CD4-positive, alpha-beta T cell (primary cell): Measurements from ENCODE around the gene NECAP2. TPM values are rescaled to one million over a fixed set of nuclear protein-coding genes. Genes with fewer than 3 reads are reported as not detected.
A peak's percentile ranks its signal among the peaks of the same experiment; 100 is the strongest.

ENCODE experiments used
- ATAC-seq: fragments of 200-7000 bp; cut with Tn5 transposase; one replicate; pipeline ENCODE4 v1.10.0; 2022; ENCODE audit warnings: mild to moderate bottlenecking; ENCODE audit not compliant: poor library complexity
- CTCF ChIA-PET: fragments of 350-600 bp; sonication (Branson Sonifier 250); formaldehyde crosslinking; loops from one replicate; lab custom pipeline; 2021; ENCODE audit warnings: antibody characterized with exemption, inconsistent platforms; lab: Charles Lee
- POLR2A ChIA-PET: fragments of 350-600 bp; sonication (Branson Sonifier 250); formaldehyde crosslinking; loops from one replicate; lab custom pipeline; 2021; ENCODE audit warnings: antibody characterized with exemption, inconsistent platforms; lab: Charles Lee
- DNase-seq, 14 experiments: peaks; one replicate each; pipeline ENCODE4 v3.0.0-alpha.2; 2013 to 2020; ENCODE audit warnings: mixed read lengths in 2 of 14
- H3K27ac ChIP-seq, 2 donors: one replicate each; pipeline versions ENCODE4 v1.5.1 to v1.7.0; 2013; ENCODE audit warnings: low read length in 2 of 2, low read depth in 1 of 2, mild to moderate bottlenecking in 1 of 2
- H3K27me3 ChIP-seq, 2 experiments: 1 replicate in 1 of 2; 2 replicates in 1 of 2; pipeline versions ENCODE4 v1.6.1 to v1.7.0; 2013; ENCODE audit warnings: low read length in 2 of 2, control low read depth in 1 of 2, mild to moderate bottlenecking in 1 of 2, moderate library complexity in 1 of 2; ENCODE audit not compliant: insufficient read depth in 2 of 2, control insufficient read depth in 1 of 2
- H3K36me3 ChIP-seq: one replicate; pipeline ENCODE4 v1.6.1; 2013; ENCODE audit warnings: low read length, control low read depth; ENCODE audit not compliant: insufficient read depth
- H3K4me1 ChIP-seq: one replicate; pipeline ENCODE4 v1.6.1; 2013; ENCODE audit warnings: low read length, control low read depth; ENCODE audit not compliant: insufficient read depth
- H3K4me3 ChIP-seq: one replicate; pipeline ENCODE4 v1.5.1; 2013; ENCODE audit warnings: mild to moderate bottlenecking, low read length, moderate library complexity
- H3K9me3 ChIP-seq, 2 experiments: 1 replicate in 1 of 2; 2 replicates in 1 of 2; pipeline versions ENCODE4 v1.6.1 to v1.7.0; 2013; ENCODE audit warnings: low read length in 2 of 2, mild to moderate bottlenecking in 2 of 2, control low read depth in 1 of 2, moderate library complexity in 1 of 2; ENCODE audit not compliant: control insufficient read depth in 1 of 2, insufficient read depth in 1 of 2
- H3K27ac Mint-ChIP-seq: one replicate; pipeline ENCODE4 v1.8.0; 2020; ENCODE audit warnings: mixed read lengths
- H3K27me3 Mint-ChIP-seq: one replicate; pipeline ENCODE4 v1.8.0; 2021; ENCODE audit warnings: mixed read lengths
- H3K36me3 Mint-ChIP-seq: one replicate; pipeline ENCODE4 v1.8.0; 2021; ENCODE audit warnings: low read depth, mixed read lengths
- H3K4me1 Mint-ChIP-seq: one replicate; pipeline ENCODE4 v1.8.0; 2021; ENCODE audit warnings: low read depth, mixed read lengths
- H3K4me3 Mint-ChIP-seq: one replicate; pipeline ENCODE4 v1.8.0; 2020; ENCODE audit warnings: mild to moderate bottlenecking, mixed read lengths
- H3K9me3 Mint-ChIP-seq: one replicate; pipeline ENCODE4 v1.8.0; 2020; ENCODE audit warnings: mixed read lengths
- intact Hi-C, 2 experiments: fragments of 100-400 bp; cut with DNase I in 1 of 2; cut with micrococcal nuclease in 1 of 2; formaldehyde crosslinking; loops; one replicate each; pipeline versions ENCODE4 v1.15.1 to v1.9.0; 2023 to 2025; cut with DNase I, micrococcal nuclease
- total RNA-seq, 174 experiments: library from RNA in 2 of 174; stranded (reverse) in 2 of 174; gene quantifications; one replicate each; pipeline ENCODE4 v1.2.3 and lab custom pipeline; 2021 to 2026
- TF ChIP-seq, protein P1 (sequence below): fragments of 200-600 bp; IDR thresholded peaks from one replicate; pipeline ENCODE4 v1.8.0; 2022; ENCODE audit warnings: antibody characterized with exemption, mild to moderate bottlenecking

The NECAP2 gene
- total RNA-seq, 2 experiments from 2014 or later = 65.8 to 66.0 TPM

DNA sequence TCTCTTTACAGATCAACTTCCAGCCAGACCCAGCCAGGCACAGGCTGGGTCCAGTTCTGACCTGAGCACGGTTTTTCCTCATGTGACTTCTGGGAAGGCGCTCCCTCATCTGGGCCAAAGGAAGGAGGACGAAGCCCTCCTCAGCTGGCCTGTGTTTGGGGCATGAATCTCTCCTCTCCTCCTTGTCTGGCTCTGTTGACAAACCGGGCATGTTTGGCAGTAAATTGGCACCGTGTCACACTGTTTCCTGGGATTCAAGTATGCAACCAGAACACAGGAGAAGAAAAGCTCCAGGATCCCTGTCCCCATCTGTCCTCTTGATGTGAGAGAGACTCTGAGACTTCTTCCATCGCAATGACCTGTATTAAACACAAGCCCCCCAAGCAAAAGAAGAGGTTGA, 18.3 kb downstream of the NECAP2 start:
- Mint-ChIP-seq H3K4me3 (no peak overlapping the region), H3K27ac (no peak overlapping the region), H3K27me3 (no peaks in the 10 kb centered on the region), H3K9me3 (no peaks in the 10 kb centered on the region), H3K36me3 (peaks cover 84% of the 10 kb centered on the region), H3K4me1 (peaks cover 4% of the 10 kb centered on the region)
- peaks cover 78% of the 10 kb centered on the region for H3K36me3 ChIP-seq
- ATAC-seq (no peak), DNase-seq (no peak)
- H3K4me1 ChIP-seq = no peaks in the 10 kb centered on the region
- H3K27me3 ChIP-seq = no peaks in the 10 kb centered on the region
- intact Hi-C loops = no loop called here
- no peak overlapping the region for H3K27ac ChIP-seq
- TF ChIP-seq, protein P1, sequence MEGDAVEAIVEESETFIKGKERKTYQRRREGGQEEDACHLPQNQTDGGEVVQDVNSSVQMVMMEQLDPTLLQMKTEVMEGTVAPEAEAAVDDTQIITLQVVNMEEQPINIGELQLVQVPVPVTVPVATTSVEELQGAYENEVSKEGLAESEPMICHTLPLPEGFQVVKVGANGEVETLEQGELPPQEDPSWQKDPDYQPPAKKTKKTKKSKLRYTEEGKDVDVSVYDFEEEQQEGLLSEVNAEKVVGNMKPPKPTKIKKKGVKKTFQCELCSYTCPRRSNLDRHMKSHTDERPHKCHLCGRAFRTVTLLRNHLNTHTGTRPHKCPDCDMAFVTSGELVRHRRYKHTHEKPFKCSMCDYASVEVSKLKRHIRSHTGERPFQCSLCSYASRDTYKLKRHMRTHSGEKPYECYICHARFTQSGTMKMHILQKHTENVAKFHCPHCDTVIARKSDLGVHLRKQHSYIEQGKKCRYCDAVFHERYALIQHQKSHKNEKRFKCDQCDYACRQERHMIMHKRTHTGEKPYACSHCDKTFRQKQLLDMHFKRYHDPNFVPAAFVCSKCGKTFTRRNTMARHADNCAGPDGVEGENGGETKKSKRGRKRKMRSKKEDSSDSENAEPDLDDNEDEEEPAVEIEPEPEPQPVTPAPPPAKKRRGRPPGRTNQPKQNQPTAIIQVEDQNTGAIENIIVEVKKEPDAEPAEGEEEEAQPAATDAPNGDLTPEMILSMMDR = no peak
- POLR2A ChIA-PET = interaction anchor here (0.7 kb wide), 1 partner anchor 18 kb away, joined by 4 read pairs; the partner anchor contains the start of gene NECAP2
- CTCF ChIA-PET = interaction anchor here (0.8 kb wide), 1 partner anchor 18 kb away, joined by 3 read pairs; the partner anchor contains the start of gene NECAP2
- H3K9me3 ChIP-seq = no peaks in the 10 kb centered on the region
- H3K4me3 ChIP-seq = no peak overlapping the region

DNA sequence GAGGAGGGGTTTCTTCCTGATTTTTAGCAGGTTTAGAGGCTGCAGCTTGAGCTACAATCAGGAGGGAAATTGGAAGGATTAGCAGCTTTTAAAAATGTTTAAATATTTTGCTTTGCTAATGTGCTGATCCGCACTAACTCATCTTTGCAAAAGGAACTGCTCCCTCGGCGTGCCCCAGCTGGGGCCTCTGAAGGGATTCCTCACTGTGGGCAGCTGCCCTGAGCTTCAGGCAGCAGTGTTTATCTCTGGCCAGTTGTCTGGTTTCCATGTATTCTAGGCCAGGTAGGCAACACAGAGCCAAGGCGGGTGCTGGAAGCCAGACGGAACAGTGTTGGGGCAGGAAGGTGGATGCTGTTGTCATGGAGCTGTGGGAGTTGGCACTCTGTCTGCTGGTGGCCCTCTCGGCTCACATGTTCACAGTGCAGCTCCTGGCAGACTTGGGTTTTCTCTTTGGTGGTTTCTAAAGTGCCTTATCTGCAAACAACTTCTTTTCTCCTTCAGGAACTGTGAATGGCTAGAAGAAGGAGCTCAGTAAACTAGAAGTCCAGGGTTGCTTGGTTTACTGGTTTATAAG, 18.9 kb downstream of the NECAP2 start:
- TF ChIP-seq, protein P1 = no peak

GRCh38 chr1:16461681-16462080, 21.2 kb downstream of the NECAP2 start:
- DNase-seq = no peak
- no peak for ATAC-seq
- H3K4me3 ChIP-seq = no peak overlapping the region
- no peaks in the 10 kb centered on the region for H3K4me1 ChIP-seq
- H3K9me3 ChIP-seq = no peaks in the 10 kb centered on the region
- no peak overlapping the region for H3K27ac ChIP-seq
- Mint-ChIP-seq H3K27me3 (no peaks in the 10 kb centered on the region), H3K4me1 (peaks cover 10% of the 10 kb centered on the region), H3K4me3 (no peak overlapping the region), H3K36me3 (peaks cover 72% of the 10 kb centered on the region), H3K27ac (peak overlapping the region; percentile 36), H3K9me3 (no peaks in the 10 kb centered on the region)
- TF ChIP-seq, protein P1 = no peak
- H3K36me3 ChIP-seq = peaks cover 59% of the 10 kb centered on the region
- intact Hi-C loops = no loop called here
- CTCF ChIA-PET = no interaction called here
- POLR2A ChIA-PET = interaction anchor here (0.7 kb wide), 1 partner anchor 41 kb away, joined by 3 read pairs; no protein-coding TSS in a partner anchor
- H3K27me3 ChIP-seq = no peaks in the 10 kb centered on the region

More for the DNA sequence above, 18.9 kb downstream of the NECAP2 start:
- Mint-ChIP-seq H3K27ac (no peak overlapping the region), H3K4me3 (no peak overlapping the region), H3K36me3 (peaks cover 81% of the 10 kb centered on the region), H3K27me3 (no peaks in the 10 kb centered on the region), H3K4me1 (peaks cover 4% of the 10 kb centered on the region), H3K9me3 (no peaks in the 10 kb centered on the region)
- Histone ChIP-seq H3K27ac (no peak overlapping the region), H3K9me3 (no peaks in the 10 kb centered on the region), H3K36me3 (peaks cover 77% of the 10 kb centered on the region), H3K4me3 (no peak overlapping the region), H3K4me1 (no peaks in the 10 kb centered on the region), H3K27me3 (no peaks in the 10 kb centered on the region)
- ChIA-PET POLR2A (interaction anchor here (0.7 kb wide), 1 partner anchor 19 kb away, joined by 4 read pairs; the partner anchor contains the start of gene NECAP2), CTCF (no interaction called here)
- intact Hi-C loops = no loop called here
- no peak for DNase-seq
- ATAC-seq = no peak
